Fibroblast of lung (primary cell): ENCODE results near the gene ARVCF.

ENCODE experiments used
- CTCF ChIP-seq, 2 donors: IDR thresholded peaks in 1 of 2; conservative IDR thresholded peaks in 1 of 2; 1 replicate in 1 of 2; 2 replicates in 1 of 2; pipeline ENCODE4 v1.5.1; 2011 to 2012; ENCODE audit warnings: low read length in 2 of 2, control low read depth in 1 of 2, inconsistent platforms in 1 of 2, low read depth in 1 of 2, mild to moderate bottlenecking in 1 of 2
- EZH2 ChIP-seq: IDR thresholded peaks from 2 replicates; pipeline ENCODE4 v1.5.1; 2012; ENCODE audit warnings: low read length, control low read depth, mild to moderate bottlenecking; ENCODE audit errors: missing control alignments

- TF ChIP-seq CTCF (conservative IDR thresholded peaks at IDR 0.05 in 1 of 2, IDR thresholded peaks at IDR 0.05 in 1 of 2; ENCODE audit: low read depth in 1 of 2, low read length in 2 of 2) (no peak), EZH2 (no peak)
Measured at GRCh38 chr22:19989725-19990067, 26.9 kb downstream of the ARVCF start.
